Type B pancreatic cell (in vitro differentiated cells): ENCODE measurements around the gene RABGAP1L. TPM values are rescaled to one million over a fixed set of nuclear protein-coding genes. Genes with fewer than 3 reads are reported as not detected.

Source experiments
- DNase-seq: peaks from one replicate; pipeline ENCODE4 v3.0.0; 2021; ENCODE audit warnings: mixed read lengths; ENCODE audit not compliant: unreplicated experiment; ENCODE audit errors: extremely low spot score
- H3K27ac Mint-ChIP-seq: 2 replicates; pipeline ENCODE4 v1.8.0; 2021; ENCODE audit warnings: mild to moderate bottlenecking, mixed read lengths
- H3K27me3 Mint-ChIP-seq: 2 replicates; pipeline ENCODE4 v1.8.0; 2021; ENCODE audit warnings: mixed read lengths
- H3K36me3 Mint-ChIP-seq: 2 replicates; pipeline ENCODE4 v1.8.0; 2021; ENCODE audit warnings: mixed read lengths
- H3K4me1 Mint-ChIP-seq: one replicate; pipeline ENCODE4 v1.8.0; 2021; ENCODE audit warnings: mixed read lengths; ENCODE audit not compliant: unreplicated experiment
- H3K4me3 Mint-ChIP-seq: 2 replicates; pipeline ENCODE4 v1.8.0; 2021; ENCODE audit warnings: mild to moderate bottlenecking, mixed read lengths
- H3K9me3 Mint-ChIP-seq: 2 replicates; pipeline ENCODE4 v1.8.0; 2021; ENCODE audit warnings: mixed read lengths
- CTCF ChIP-seq: fragments of 200-600 bp; sonication (generic); conservative IDR thresholded peaks from 2 replicates; pipeline ENCODE4 v1.5.0; 2021; ENCODE audit warnings: antibody characterized with exemption, mild to moderate bottlenecking
- total RNA-seq: library from RNA; stranded (reverse); gene quantifications from 2 replicates; pipeline ENCODE4 v1.2.1, GENCODE V29; 2021; ENCODE audit warnings: low replicate concordance

Gene RABGAP1L
- total RNA-seq, 1 donor from 2014 or later, result 35.6 TPM

- no peak for TF ChIP-seq CTCF
- Mint-ChIP-seq H3K27ac (no peak overlapping the region), H3K4me3 (no peak overlapping the region), H3K9me3 (no peaks in the 10 kb centered on the region), H3K36me3 (peaks cover 7% of the 10 kb centered on the region), H3K4me1 (peaks cover 25% of the 10 kb centered on the region), H3K27me3 (no peaks in the 10 kb centered on the region)
- DNase-seq, result no peak
Measured at GRCh38 chr1:175000697-175001187, 841.4 kb downstream of the RABGAP1L start.

GRCh38 chr1:175002910-175003517 lies 843.7 kb downstream of the RABGAP1L start:
- H3K4me3 Mint-ChIP-seq, result no peak overlapping the region
- H3K9me3 Mint-ChIP-seq, result no peaks in the 10 kb centered on the region

GRCh38 chr1:175003521-175003920 lies 844.2 kb downstream of the RABGAP1L start:
- peaks cover 15% of the 10 kb centered on the region for H3K36me3 Mint-ChIP-seq

More at GRCh38 chr1:175002910-175003517, 843.7 kb downstream of the RABGAP1L start:
- DNase-seq, result no peak
- H3K36me3 Mint-ChIP-seq, result peaks cover 10% of the 10 kb centered on the region
- H3K27ac Mint-ChIP-seq, result no peak overlapping the region
- TF ChIP-seq CTCF, result no peak
- peaks cover 20% of the 10 kb centered on the region for H3K4me1 Mint-ChIP-seq
- H3K27me3 Mint-ChIP-seq, result no peaks in the 10 kb centered on the region

GRCh38 chr1:175005085-175005783 lies 845.9 kb downstream of the RABGAP1L start:
- TF ChIP-seq CTCF, result no peak
- Mint-ChIP-seq H3K4me3 (no peak overlapping the region), H3K36me3 (peaks cover 21% of the 10 kb centered on the region), H3K4me1 (peaks cover 20% of the 10 kb centered on the region), H3K27me3 (no peaks in the 10 kb centered on the region), H3K9me3 (no peaks in the 10 kb centered on the region), H3K27ac (no peak overlapping the region)
- no peak for DNase-seq

More at GRCh38 chr1:175003521-175003920, 844.2 kb downstream of the RABGAP1L start:
- Mint-ChIP-seq H3K9me3 (no peaks in the 10 kb centered on the region), H3K4me1 (peaks cover 20% of the 10 kb centered on the region), H3K4me3 (no peak overlapping the region), H3K27me3 (no peaks in the 10 kb centered on the region), H3K27ac (no peak overlapping the region)
- TF ChIP-seq CTCF, result no peak
- no peak for DNase-seq

- TF ChIP-seq CTCF, result no peak
- DNase-seq, result no peak
- H3K27ac Mint-ChIP-seq, result no peak overlapping the region
- H3K36me3 Mint-ChIP-seq, result peaks cover 48% of the 10 kb centered on the region
- H3K4me3 Mint-ChIP-seq, result no peak overlapping the region
- H3K27me3 Mint-ChIP-seq, result no peaks in the 10 kb centered on the region
- no peaks in the 10 kb centered on the region for H3K9me3 Mint-ChIP-seq
- H3K4me1 Mint-ChIP-seq, result no peaks in the 10 kb centered on the region
Measured at GRCh38 chr1:175009532-175009931, 850.2 kb downstream of the RABGAP1L start.
